Neuronal stem cell (in vitro differentiated cells): ENCODE results near the gene MTA1.

Source experiments
- DNase-seq: peaks from one replicate; pipeline ENCODE4 v3.0.0-alpha.2; 2013; ENCODE audit warnings: low spot score
- H2AFZ ChIP-seq: one replicate; pipeline ENCODE4 v1.6.1; 2013; ENCODE audit warnings: mild to moderate bottlenecking, low read length, inconsistent platforms
- H2AK5ac ChIP-seq: 2 replicates; pipeline ENCODE4 v1.6.1; 2013; ENCODE audit warnings: low read depth, mild to moderate bottlenecking, inconsistent platforms, low read length, moderate library complexity, mixed read lengths
- H2BK120ac ChIP-seq: 2 replicates; pipeline ENCODE4 v1.6.1; 2013; ENCODE audit warnings: low read depth, mild to moderate bottlenecking, inconsistent platforms, low read length, moderate library complexity, mixed read lengths
- H2BK12ac ChIP-seq: one replicate; pipeline ENCODE4 v1.6.1; 2013; ENCODE audit warnings: low read length, inconsistent platforms
- H2BK15ac ChIP-seq: 2 replicates; pipeline ENCODE4 v1.6.1; 2013; ENCODE audit warnings: mild to moderate bottlenecking, low read length, inconsistent platforms, mixed read lengths
- H2BK5ac ChIP-seq: one replicate; pipeline ENCODE4 v1.6.1; 2013; ENCODE audit warnings: inconsistent platforms, mild to moderate bottlenecking, low read length, moderate library complexity
- H3K14ac ChIP-seq: one replicate; pipeline ENCODE4 v1.6.1; 2013; ENCODE audit warnings: low read length, inconsistent platforms
- H3K18ac ChIP-seq: 2 replicates; pipeline ENCODE4 v1.6.1; 2013; ENCODE audit warnings: low read length, inconsistent platforms
- H3K23ac ChIP-seq: 2 replicates; pipeline ENCODE4 v1.6.1; 2013; ENCODE audit warnings: low read depth, mild to moderate bottlenecking, mixed read lengths, low read length, inconsistent platforms; ENCODE audit not compliant: poor library complexity
- H3K27ac ChIP-seq: replicated peaks from 3 replicates; pipeline ENCODE4 v1.5.1; 2013; ENCODE audit warnings: low read length, inconsistent platforms
- H3K27me3 ChIP-seq, 3 experiments: 2 replicates each; pipeline ENCODE4 v1.6.1; 2013; ENCODE audit warnings: low read length in 3 of 3, mild to moderate bottlenecking in 2 of 3, inconsistent platforms in 1 of 3, low read depth in 1 of 3, mixed read lengths in 1 of 3, moderate library complexity in 1 of 3; ENCODE audit not compliant: control insufficient read depth in 3 of 3, insufficient read depth in 3 of 3
- H3K36me3 ChIP-seq, 2 donors: replicated peaks in 1 of 2; 2 replicates each; pipeline ENCODE4 v1.6.1; 2013; ENCODE audit warnings: low read length in 2 of 2; ENCODE audit not compliant: control insufficient read depth in 2 of 2, insufficient read depth in 2 of 2
- H3K4ac ChIP-seq: 2 replicates; pipeline ENCODE4 v1.6.1; 2013; ENCODE audit warnings: inconsistent platforms, mild to moderate bottlenecking, low read length, moderate library complexity
- H3K4me1 ChIP-seq, 2 donors: 1 replicate in 1 of 2; 2 replicates in 1 of 2; pipeline ENCODE4 v1.6.1; 2013; ENCODE audit warnings: low read length in 2 of 2, low read depth in 1 of 2; ENCODE audit not compliant: control insufficient read depth in 2 of 2, insufficient read depth in 1 of 2
- H3K4me2 ChIP-seq: one replicate; pipeline ENCODE4 v1.6.1; 2013; ENCODE audit warnings: mild to moderate bottlenecking, low read length, inconsistent platforms; ENCODE audit not compliant: insufficient read depth, poor library complexity, severe bottlenecking
- H3K4me3 ChIP-seq, 2 donors: 2 replicates each; pipeline ENCODE4 v1.5.1; 2013; ENCODE audit warnings: low read length in 2 of 2, mild to moderate bottlenecking in 2 of 2, inconsistent platforms in 1 of 2, moderate library complexity in 1 of 2
- H3K79me1 ChIP-seq: one replicate; pipeline ENCODE4 v1.6.1; 2013; ENCODE audit warnings: low read depth, mild to moderate bottlenecking, inconsistent platforms, low read length, moderate library complexity
- H3K9ac ChIP-seq: one replicate; pipeline ENCODE4 v1.6.1; 2013; ENCODE audit warnings: mild to moderate bottlenecking, low read depth, low read length, inconsistent platforms; ENCODE audit not compliant: poor library complexity
- H3K9me3 ChIP-seq, 2 donors: replicated peaks in 1 of 2; 2 replicates each; pipeline versions ENCODE3 to v1.6.1; 2013; ENCODE audit warnings: low read length in 2 of 2, mild to moderate bottlenecking in 2 of 2, inconsistent platforms in 1 of 2, low read depth in 1 of 2, mixed read lengths in 1 of 2, moderate library complexity in 1 of 2; ENCODE audit not compliant: control insufficient read depth in 2 of 2, insufficient read depth in 1 of 2
- H4K8ac ChIP-seq: one replicate; pipeline ENCODE4 v1.6.1; 2013; ENCODE audit warnings: low read depth, mild to moderate bottlenecking, inconsistent platforms, low read length, moderate library complexity
- H4K91ac ChIP-seq: one replicate; pipeline ENCODE4 v1.6.1; 2013; ENCODE audit warnings: low read length, low read depth, mild to moderate bottlenecking, inconsistent platforms; ENCODE audit not compliant: poor library complexity
- WGBS, 2 donors: extraction: QIAGEN DNeasy Blood & Tissue Kit; methylation state at CpG; one replicate each; pipeline ENCODE4 v1.1.7; 2013; ENCODE audit warnings: missing lambda C conversion rate in 2 of 2, mixed read lengths in 1 of 2; ENCODE audit not compliant: insufficient read length in 2 of 2, insufficient replicate concordance in 1 of 2; ENCODE audit errors: extremely low coverage in 2 of 2; 5-methylcytosine and 5-hydroxymethylcytosine counted together

The MTA1 gene

GRCh38 chr14:105427412-105427811 lies 7.8 kb downstream of the MTA1 start:
- Histone ChIP-seq H2BK12ac (no peak overlapping the region), H2BK15ac (no peak overlapping the region), H2AK5ac (no peak overlapping the region), H2BK120ac (no peak overlapping the region), H3K14ac (no peak overlapping the region), H2BK5ac (no peak overlapping the region), H4K91ac (no peak overlapping the region), H3K4me2 (no peak overlapping the region), H3K27ac (no peak overlapping the region), H3K27me3 (no peaks in the 10 kb centered on the region), H3K23ac (no peak overlapping the region), H3K79me1 (peaks cover 23% of the 10 kb centered on the region), H3K9me3 (peaks cover 15 to 38% of the 10 kb centered on the region in 2 donors), H3K9ac (no peak overlapping the region), H3K4me3 (no peak overlapping the region), H3K36me3 (peaks cover 27 to 74% of the 10 kb centered on the region in 2 donors), H2AFZ (no peak overlapping the region), H3K4me1 (peaks cover 2 to 3% of the 10 kb centered on the region in 2 donors), H3K4ac (no peak overlapping the region), H4K8ac (no peak overlapping the region), H3K18ac (no peak overlapping the region)
- no peak for DNase-seq
- no CpG with 5 or more reads among the region's 10 CpGs for WGBS, 2 donors

GRCh38 chr14:105427936-105428485 lies 8.4 kb downstream of the MTA1 start:
- H2BK120ac ChIP-seq = no peak overlapping the region
- H4K8ac ChIP-seq = no peak overlapping the region
- no peak overlapping the region for H4K91ac ChIP-seq
- no peak overlapping the region for H3K4me2 ChIP-seq
- no peak overlapping the region for H2AFZ ChIP-seq
- WGBS, 2 donors = no CpG with 5 or more reads among the region's 9 CpGs
- DNase-seq = no peak
- no peak overlapping the region for H3K18ac ChIP-seq
- no peaks in the 10 kb centered on the region for H3K27me3 ChIP-seq
- H2BK5ac ChIP-seq = no peak overlapping the region
- peaks cover 27 to 68% of the 10 kb centered on the region in 2 donors for H3K36me3 ChIP-seq
- H3K14ac ChIP-seq = no peak overlapping the region
- no peak overlapping the region for H2AK5ac ChIP-seq
- no peak overlapping the region for H3K23ac ChIP-seq
- H3K9me3 ChIP-seq = peaks cover 15 to 38% of the 10 kb centered on the region in 2 donors
- no peaks in the 10 kb centered on the region for H3K4me1 ChIP-seq
- no peak overlapping the region for H3K4me3 ChIP-seq
- H3K27ac ChIP-seq = no peak overlapping the region
- H3K4ac ChIP-seq = no peak overlapping the region
- peaks cover 25% of the 10 kb centered on the region for H3K79me1 ChIP-seq
- H2BK12ac ChIP-seq = no peak overlapping the region
- no peak overlapping the region for H2BK15ac ChIP-seq
- no peak overlapping the region for H3K9ac ChIP-seq

DNA sequence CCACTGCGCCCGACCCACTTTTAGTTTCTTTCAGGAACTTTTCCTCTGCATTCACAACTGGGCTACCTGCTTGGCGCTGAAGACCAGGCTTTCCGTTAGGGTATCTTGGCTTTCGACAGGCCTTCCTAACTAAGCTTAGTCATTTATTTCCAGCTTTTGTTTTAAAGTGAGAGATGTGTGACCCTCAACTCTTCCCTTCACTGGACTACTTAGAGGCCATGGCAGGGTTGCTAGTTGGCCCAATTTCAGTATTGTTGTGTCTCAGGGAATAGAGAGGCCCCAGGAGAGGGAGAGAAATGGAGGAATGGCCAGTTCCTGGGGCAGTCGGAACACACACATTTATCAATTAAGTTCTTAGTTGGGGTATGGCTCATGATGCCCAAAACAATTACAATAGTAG lies 10.4 kb downstream of the MTA1 start:
- Histone ChIP-seq H2AK5ac (no peak overlapping the region), H2BK15ac (no peak overlapping the region), H3K27ac (no peak overlapping the region), H4K8ac (no peak overlapping the region), H2BK5ac (no peak overlapping the region), H2AFZ (no peak overlapping the region), H3K4me1 (peaks cover 0 to 4% of the 10 kb centered on the region in 2 donors), H3K79me1 (peaks cover 18% of the 10 kb centered on the region), H2BK12ac (no peak overlapping the region), H3K36me3 (peaks cover 24 to 65% of the 10 kb centered on the region in 2 donors), H3K23ac (no peak overlapping the region), H3K4me2 (no peak overlapping the region), H2BK120ac (no peak overlapping the region), H4K91ac (no peak overlapping the region), H3K9me3 (peaks cover 15 to 42% of the 10 kb centered on the region in 2 donors), H3K18ac (no peak overlapping the region), H3K27me3 (no peaks in the 10 kb centered on the region), H3K4me3 (no peak overlapping the region), H3K14ac (no peak overlapping the region), H3K9ac (no peak overlapping the region), H3K4ac (no peak overlapping the region)
- DNase-seq = no peak
- WGBS, 2 donors = no CpG with 5 or more reads among the region's 6 CpGs

DNA sequence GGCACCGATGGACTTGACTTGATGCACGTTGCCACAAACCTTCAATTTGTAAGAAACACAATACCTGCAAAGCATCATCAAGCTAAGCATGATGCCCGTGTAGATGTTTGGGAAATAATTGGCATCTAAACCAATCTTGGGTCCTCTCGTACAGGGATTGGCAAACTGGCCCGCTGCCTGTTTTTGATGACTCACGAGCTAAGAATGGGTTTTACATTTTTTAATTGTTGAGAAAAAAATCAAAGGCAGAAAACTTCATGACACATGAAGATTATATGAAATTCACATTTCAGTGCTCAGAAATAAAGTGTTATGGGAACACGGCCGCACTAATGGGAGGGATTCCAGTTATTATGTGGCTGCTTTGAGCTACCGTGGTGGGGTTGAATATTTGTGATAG lies 10.9 kb downstream of the MTA1 start:
- Histone ChIP-seq H3K79me1 (peaks cover 16% of the 10 kb centered on the region), H2BK15ac (no peak overlapping the region), H4K91ac (no peak overlapping the region), H2BK12ac (no peak overlapping the region), H3K4me1 (peaks cover 0 to 4% of the 10 kb centered on the region in 2 donors), H2BK5ac (no peak overlapping the region), H3K4me3 (no peak overlapping the region), H3K9ac (no peak overlapping the region), H2BK120ac (no peak overlapping the region), H2AK5ac (no peak overlapping the region), H3K18ac (no peak overlapping the region), H3K4me2 (no peak overlapping the region), H3K9me3 (peaks cover 15 to 42% of the 10 kb centered on the region in 2 donors), H3K23ac (no peak overlapping the region), H3K27me3 (no peaks in the 10 kb centered on the region), H3K36me3 (peaks cover 24 to 63% of the 10 kb centered on the region in 2 donors), H4K8ac (no peak overlapping the region), H3K4ac (no peak overlapping the region), H3K14ac (no peak overlapping the region), H3K27ac (no peak overlapping the region), H2AFZ (no peak overlapping the region)
- WGBS, 2 donors = no CpG with 5 or more reads among the region's 9 CpGs
- DNase-seq = no peak
